ENCODE measurements around the gene LAPTM5. TPM values are rescaled to one million over a fixed set of nuclear protein-coding genes. Genes with fewer than 3 reads are reported as not detected.
"Not testable (repeated sequence)": the region's sequence is repeated elsewhere in the genome, so short reads cannot be mapped to it uniquely, and the experiment has no call there.

Gene LAPTM5
- total and polyA plus RNA-seq, 3 experiments from 2014 or later: 204 to 589 (median 206) TPM

- H3K27ac Mint-ChIP-seq; H3K9me3 ChIP-seq (ENCODE audit: low read length); H3K9me3 Mint-ChIP-seq; DNase-seq; H3K36me3 ChIP-seq (ENCODE audit: insufficient read depth, low read length); H3K27ac ChIP-seq (ENCODE audit: low read depth, low read length); H3K27me3 ChIP-seq (ENCODE audit: insufficient read depth, low read length, poor library complexity, severe bottlenecking); H3K4me3 ChIP-seq (ENCODE audit: low read length); H3K4me1 ChIP-seq (ENCODE audit: insufficient read depth, low read length); H3K4me3 Mint-ChIP-seq; H3K36me3 Mint-ChIP-seq: not testable (repeated sequence)
- peaks cover 7 to 10% (median 7%) of the 10 kb centered on the region in 3 donors for H3K4me1 Mint-ChIP-seq
- ChIA-PET CTCF (interaction anchor here (1.2 to 2.6 kb wide), 4 partner anchors 8 to 71 kb away, joined by 4 to 14 read pairs (median 8); no protein-coding TSS in a partner anchor), POLR2A (interaction anchor here (0.5 kb wide), 1 partner anchor 46 kb away, joined by 3 read pairs; no protein-coding TSS in a partner anchor)
- peaks cover 4 to 30% of the 10 kb centered on the region in 2 donors for H3K27me3 Mint-ChIP-seq
Measured at GRCh38 chr1:30790256-30790525, 32.6 kb upstream of the LAPTM5 start.

GRCh38 chr1:30789388-30790255, 32.0 kb upstream of the LAPTM5 start:
- H3K27me3 ChIP-seq (ENCODE audit: insufficient read depth, low read length, poor library complexity, severe bottlenecking): no peaks in the 10 kb centered on the region

GRCh38 chr1:30788580-30789387, 31.2 kb upstream of the LAPTM5 start:
- H3K27ac ChIP-seq (ENCODE audit: low read depth, low read length): no peak overlapping the region
- Mint-ChIP-seq H3K4me3 (no peak overlapping the region), H3K36me3 (no peaks in the 10 kb centered on the region), H3K9me3 (no peaks in the 10 kb centered on the region), H3K4me1 (peaks cover 7 to 10% (median 7%) of the 10 kb centered on the region in 3 donors), H3K27ac (peak overlapping the region in 1 of 8 donors; percentile 70), H3K27me3 (peaks cover 4 to 30% of the 10 kb centered on the region in 2 donors)
- H3K27me3 ChIP-seq (ENCODE audit: insufficient read depth, low read length, poor library complexity, severe bottlenecking): no peaks in the 10 kb centered on the region
- DNase-seq: no peak
- no peaks in the 10 kb centered on the region for H3K36me3 ChIP-seq (ENCODE audit: insufficient read depth, low read length)
- H3K4me3 ChIP-seq (ENCODE audit: low read length): no peak overlapping the region
- ChIA-PET POLR2A (no interaction called here), CTCF (interaction anchor here (2.6 to 12.4 kb wide), 2 partner anchors 65 to 70 kb away, joined by 14 to 525 read pairs; partner anchors contain the start of gene MATN1)
- no peaks in the 10 kb centered on the region for H3K9me3 ChIP-seq (ENCODE audit: low read length)
- peaks cover 8% of the 10 kb centered on the region for H3K4me1 ChIP-seq (ENCODE audit: insufficient read depth, low read length)

More at GRCh38 chr1:30789388-30790255, 32.0 kb upstream of the LAPTM5 start:
- ChIA-PET POLR2A (no interaction called here), CTCF (interaction anchor here (1.5 to 2.6 kb wide), 2 partner anchors 12 to 71 kb away, joined by 9 to 14 read pairs; no protein-coding TSS in a partner anchor)
- no peaks in the 10 kb centered on the region for H3K36me3 Mint-ChIP-seq
- DNase-seq: no peak
- peak overlapping the region in 1 of 8 donors; percentile 26 for H3K27ac Mint-ChIP-seq
- peaks cover 4 to 30% of the 10 kb centered on the region in 2 donors for H3K27me3 Mint-ChIP-seq
- H3K9me3 Mint-ChIP-seq: no peaks in the 10 kb centered on the region
- Histone ChIP-seq H3K4me1 (ENCODE audit: insufficient read depth, low read length) (peaks cover 8% of the 10 kb centered on the region), H3K9me3 (ENCODE audit: low read length) (no peaks in the 10 kb centered on the region), H3K27ac (ENCODE audit: low read depth, low read length) (no peak overlapping the region), H3K36me3 (ENCODE audit: insufficient read depth, low read length) (no peaks in the 10 kb centered on the region), H3K4me3 (ENCODE audit: low read length) (no peak overlapping the region)
- peaks cover 7 to 10% (median 7%) of the 10 kb centered on the region in 3 donors for H3K4me1 Mint-ChIP-seq
- no peak overlapping the region for H3K4me3 Mint-ChIP-seq

- Mint-ChIP-seq H3K9me3 (no peaks in the 10 kb centered on the region), H3K4me3 (no peak overlapping the region), H3K36me3 (no peaks in the 10 kb centered on the region), H3K4me1 (peaks cover 7 to 14% (median 9%) of the 10 kb centered on the region in 3 donors), H3K27ac (no peak overlapping the region), H3K27me3 (peaks cover 4 to 29% of the 10 kb centered on the region in 2 donors)
- DNase-seq: no peak
- ChIA-PET POLR2A (no interaction called here), CTCF (interaction anchor here (12.4 kb wide), 1 partner anchor 64 kb away, joined by 525 read pairs; the partner anchor contains the start of gene MATN1)
- no peak overlapping the region for H3K4me3 ChIP-seq (ENCODE audit: low read length)
- no peaks in the 10 kb centered on the region for H3K9me3 ChIP-seq (ENCODE audit: low read length)
- H3K27ac ChIP-seq (ENCODE audit: low read depth, low read length): no peak overlapping the region
- no peaks in the 10 kb centered on the region for H3K27me3 ChIP-seq (ENCODE audit: insufficient read depth, low read length, poor library complexity, severe bottlenecking)
- peaks cover 9% of the 10 kb centered on the region for H3K4me1 ChIP-seq (ENCODE audit: insufficient read depth, low read length)
- H3K36me3 ChIP-seq (ENCODE audit: insufficient read depth, low read length): no peaks in the 10 kb centered on the region
Measured at GRCh38 chr1:30787856-30788495, 30.4 kb upstream of the LAPTM5 start.

- Histone ChIP-seq H3K9me3 (ENCODE audit: low read length) (no peaks in the 10 kb centered on the region), H3K27me3 (ENCODE audit: insufficient read depth, low read length, poor library complexity, severe bottlenecking) (no peaks in the 10 kb centered on the region), H3K36me3 (ENCODE audit: insufficient read depth, low read length) (no peaks in the 10 kb centered on the region), H3K4me3 (ENCODE audit: low read length) (no peak overlapping the region), H3K4me1 (ENCODE audit: insufficient read depth, low read length) (peaks cover 17% of the 10 kb centered on the region), H3K27ac (ENCODE audit: low read depth, low read length) (no peak overlapping the region)
- Mint-ChIP-seq H3K27me3 (peaks cover 4 to 26% of the 10 kb centered on the region in 2 donors), H3K36me3 (no peaks in the 10 kb centered on the region), H3K4me3 (no peak overlapping the region), H3K27ac (no peak overlapping the region), H3K4me1 (peaks cover 10 to 21% (median 14%) of the 10 kb centered on the region in 3 donors), H3K9me3 (no peaks in the 10 kb centered on the region)
- no peak for DNase-seq
- ChIA-PET POLR2A (no interaction called here), CTCF (interaction anchor here (1.5 to 12.4 kb wide), 2 partner anchors 14 to 63 kb away, joined by 5 to 525 read pairs; partner anchors contain the start of gene MATN1)
Measured at GRCh38 chr1:30787266-30787665, 29.7 kb upstream of the LAPTM5 start.

GRCh38 chr1:30786264-30786991, 28.9 kb upstream of the LAPTM5 start:
- no peaks in the 10 kb centered on the region for H3K36me3 Mint-ChIP-seq
- H3K27ac ChIP-seq (ENCODE audit: low read depth, low read length): no peak overlapping the region
- peaks cover 17% of the 10 kb centered on the region for H3K4me1 ChIP-seq (ENCODE audit: insufficient read depth, low read length)
- ChIA-PET CTCF (interaction anchor here (1.1 to 12.4 kb wide), 3 partner anchors 15 to 62 kb away, joined by 3 to 525 read pairs (median 5); partner anchors contain the start of gene MATN1), POLR2A (interaction anchor here (0.6 kb wide), 2 partner anchors 62 to 66 kb away, joined by 3 read pairs; no protein-coding TSS in a partner anchor)
- no peak for DNase-seq
- peaks cover 4 to 26% of the 10 kb centered on the region in 2 donors for H3K27me3 Mint-ChIP-seq
- no peak overlapping the region for H3K4me3 ChIP-seq (ENCODE audit: low read length)
- peaks cover 11 to 22% (median 14%) of the 10 kb centered on the region in 3 donors for H3K4me1 Mint-ChIP-seq
- H3K4me3 Mint-ChIP-seq: no peak overlapping the region
- H3K9me3 ChIP-seq (ENCODE audit: low read length): no peaks in the 10 kb centered on the region
- H3K36me3 ChIP-seq (ENCODE audit: insufficient read depth, low read length): no peaks in the 10 kb centered on the region
- H3K27ac Mint-ChIP-seq: peak overlapping the region in 1 of 8 donors; percentile 40
- H3K9me3 Mint-ChIP-seq: no peaks in the 10 kb centered on the region
- no peaks in the 10 kb centered on the region for H3K27me3 ChIP-seq (ENCODE audit: insufficient read depth, low read length, poor library complexity, severe bottlenecking)

GRCh38 chr1:30785714-30786113, 28.1 kb upstream of the LAPTM5 start:
- no peak overlapping the region for H3K27ac ChIP-seq (ENCODE audit: low read depth, low read length)
- ChIA-PET CTCF (interaction anchor here (1.1 to 12.4 kb wide), 3 partner anchors 16 to 62 kb away, joined by 3 to 525 read pairs (median 5); partner anchors contain the start of gene MATN1), POLR2A (no interaction called here)
- Mint-ChIP-seq H3K36me3 (no peaks in the 10 kb centered on the region), H3K4me3 (no peak overlapping the region), H3K4me1 (peaks cover 6 to 18% (median 11%) of the 10 kb centered on the region in 3 donors), H3K27me3 (peaks cover 4 to 25% of the 10 kb centered on the region in 2 donors), H3K9me3 (no peaks in the 10 kb centered on the region), H3K27ac (no peak overlapping the region)
- no peak for DNase-seq
- H3K4me1 ChIP-seq (ENCODE audit: insufficient read depth, low read length): peaks cover 10% of the 10 kb centered on the region
- no peaks in the 10 kb centered on the region for H3K9me3 ChIP-seq (ENCODE audit: low read length)
- H3K27me3 ChIP-seq (ENCODE audit: insufficient read depth, low read length, poor library complexity, severe bottlenecking): no peaks in the 10 kb centered on the region
- no peak overlapping the region for H3K4me3 ChIP-seq (ENCODE audit: low read length)
- no peaks in the 10 kb centered on the region for H3K36me3 ChIP-seq (ENCODE audit: insufficient read depth, low read length)

Data from CD8-positive, alpha-beta memory T cell (primary cell).